ENCODE measurements around the gene BYSL. TPM values are rescaled to one million over a fixed set of nuclear protein-coding genes. Genes with fewer than 3 reads are reported as not detected.
A peak's percentile ranks its signal among the peaks of the same experiment; 100 is the strongest.

BYSL gene
- total RNA-seq (2021) (33.0 and 36.5 TPM in 2 replicates), Bru-seq, nascent RNA (percentile 89 among the genes with signal in this experiment), BruChase-seq, experiment 1, labeled RNA remaining after a 2-hour chase (percentile 81 among the genes with signal in this experiment), BruChase-seq, experiment 2, labeled RNA remaining after a 6-hour chase (percentile 90 among the genes with signal in this experiment)
- long read RNA-seq, transcript BYSL-201 (7 exons, 2,029 nt): major isoform, 15 of 15 reads
- long read RNA-seq, partial matches to known transcripts: 0 of 15 reads
- long read RNA-seq, other reads (novel, unspliced or antisense): 0 of 15 reads

DNA sequence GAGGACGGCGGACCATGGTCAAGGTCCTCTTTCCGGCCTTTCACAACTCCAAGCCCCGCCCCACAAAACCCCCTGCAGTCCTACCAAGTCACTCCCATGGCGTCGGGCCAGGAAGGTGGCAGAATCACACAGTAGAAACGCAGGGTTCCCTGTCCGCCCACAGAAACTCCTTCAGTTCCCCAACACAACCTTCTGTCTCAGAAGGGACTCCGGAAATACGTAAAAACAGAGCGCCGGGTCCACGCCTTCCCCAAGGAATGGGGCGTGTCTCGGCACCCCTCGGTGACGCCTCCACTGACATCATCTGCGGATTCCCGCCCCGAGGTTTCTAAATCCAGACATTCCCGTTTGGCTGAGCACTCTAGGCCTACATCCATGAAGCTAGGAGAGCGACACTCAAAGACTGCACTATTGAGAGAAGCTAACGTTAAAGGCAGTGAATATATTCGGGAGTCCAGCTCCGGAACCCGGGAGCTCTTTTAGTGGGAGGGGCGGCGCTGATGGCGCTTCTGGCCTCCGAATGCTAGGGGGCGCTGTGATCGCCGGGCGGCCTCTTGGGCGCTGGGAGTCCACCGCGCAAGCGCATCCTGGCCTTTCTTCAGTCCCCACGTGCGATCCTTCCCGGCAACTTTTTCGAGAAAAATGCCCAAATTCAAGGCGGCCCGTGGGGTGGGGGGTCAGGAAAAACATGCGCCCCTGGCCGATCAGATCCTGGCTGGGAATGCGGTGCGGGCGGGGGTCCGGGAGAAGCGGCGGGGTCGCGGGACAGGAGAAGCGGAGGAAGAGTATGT lies at the start of gene BYSL, which contains the start of gene MED20:
Gene BYSL (plus strand): TSS at position 579 of the 791 bp plus-strand sequence. CDS start 64 bp downstream, at position 643.
Gene MED20 (minus strand): TSS at position 219 of the 791 bp plus-strand sequence. CDS start 121 bp downstream, at position 98.
- TF ChIP-seq, protein P1, sequence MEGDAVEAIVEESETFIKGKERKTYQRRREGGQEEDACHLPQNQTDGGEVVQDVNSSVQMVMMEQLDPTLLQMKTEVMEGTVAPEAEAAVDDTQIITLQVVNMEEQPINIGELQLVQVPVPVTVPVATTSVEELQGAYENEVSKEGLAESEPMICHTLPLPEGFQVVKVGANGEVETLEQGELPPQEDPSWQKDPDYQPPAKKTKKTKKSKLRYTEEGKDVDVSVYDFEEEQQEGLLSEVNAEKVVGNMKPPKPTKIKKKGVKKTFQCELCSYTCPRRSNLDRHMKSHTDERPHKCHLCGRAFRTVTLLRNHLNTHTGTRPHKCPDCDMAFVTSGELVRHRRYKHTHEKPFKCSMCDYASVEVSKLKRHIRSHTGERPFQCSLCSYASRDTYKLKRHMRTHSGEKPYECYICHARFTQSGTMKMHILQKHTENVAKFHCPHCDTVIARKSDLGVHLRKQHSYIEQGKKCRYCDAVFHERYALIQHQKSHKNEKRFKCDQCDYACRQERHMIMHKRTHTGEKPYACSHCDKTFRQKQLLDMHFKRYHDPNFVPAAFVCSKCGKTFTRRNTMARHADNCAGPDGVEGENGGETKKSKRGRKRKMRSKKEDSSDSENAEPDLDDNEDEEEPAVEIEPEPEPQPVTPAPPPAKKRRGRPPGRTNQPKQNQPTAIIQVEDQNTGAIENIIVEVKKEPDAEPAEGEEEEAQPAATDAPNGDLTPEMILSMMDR (conservative IDR thresholded peaks at IDR 0.05): peak; percentile 99
- no peak for TF ChIP-seq EZH2 (IDR thresholded peaks at IDR 0.05; ENCODE audit: low read depth)
- peaks cover 20% of the 10 kb centered on the region; the same call in 1 of the 2 replicates for H3F3A ChIP-seq (ENCODE audit: insufficient read depth, low read depth)
- POLR2A ChIA-PET (ENCODE audit: unreplicated experiment): interaction anchor here (0.6 to 0.8 kb wide), 6 partner anchors 25 to 134 kb away, joined by 3 to 6 read pairs (median 5); partner anchors contain the start of gene TOMM6
- peaks cover 11% of the 10 kb centered on the region for H3K36me3 ChIP-seq (ENCODE audit: low read depth)
- peaks cover 42% of the 10 kb centered on the region for H3K4me1 ChIP-seq (replicated peaks; ENCODE audit: insufficient read depth)
- DNase-seq: peak; percentile 89 to 92
- peak within 1 kb of the TSS; percentile 63 for H3K4me3 ChIP-seq
- H3K9me3 ChIP-seq (ENCODE audit: insufficient read depth, low read depth): no peaks in the 10 kb centered on the region
- H3K9me2 ChIP-seq (ENCODE audit: insufficient read depth): no peaks in the 10 kb centered on the region
- H3K27ac ChIP-seq: peak within 1 kb of the TSS; percentile 88
- peaks cover 33% of the 10 kb centered on the region for H4K20me1 ChIP-seq (ENCODE audit: insufficient read depth)
- CTCF ChIA-PET: interaction anchor here (0.6 to 1.2 kb wide), 14 partner anchors 13 to 304 kb away, joined by 3 to 24 read pairs (median 4); partner anchors contain the start of gene TOMM6
- H2AFZ ChIP-seq: peak within 1 kb of the TSS; percentile 79
- intact Hi-C loops (cut with micrococcal nuclease; ENCODE audit: unreplicated experiment): loop anchor here (1.0 to 5.0 kb wide), 7 partner anchors 26 to 306 kb away; partner anchors contain the start of genes TOMM6 and USP49
- peak within 1 kb of the TSS; percentile 97 for H3K4me2 ChIP-seq
- no peaks in the 10 kb centered on the region for H3K27me3 ChIP-seq (ENCODE audit: insufficient read depth, low read depth)
- peaks cover 74% of the 10 kb centered on the region for H3K79me2 ChIP-seq (ENCODE audit: low read depth)
- no TSS peak for BruUV-seq (replicated peaks)

DNA sequence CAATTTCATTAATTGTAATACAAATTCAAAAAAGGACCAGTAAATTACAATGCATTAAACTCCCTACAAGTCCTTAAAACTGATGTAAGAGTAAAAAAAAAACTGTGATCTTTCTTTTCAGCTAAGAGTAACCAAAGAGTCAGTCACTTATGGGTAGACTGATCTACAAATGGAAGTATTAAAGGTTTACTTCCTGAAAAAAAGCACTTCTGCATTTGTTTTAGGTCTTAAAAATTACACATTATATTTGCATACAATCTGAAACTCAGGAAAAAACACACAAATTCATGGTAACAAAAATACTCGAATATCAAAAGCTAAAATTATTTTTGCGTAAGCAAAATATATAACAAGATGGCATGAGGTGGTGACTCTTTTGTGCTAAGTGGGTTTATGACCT lies 49.6 kb upstream of the BYSL start:
- ChIA-PET CTCF (no interaction called here), POLR2A (ENCODE audit: unreplicated experiment) (no interaction called here)
- Histone ChIP-seq H3F3A (ENCODE audit: insufficient read depth, low read depth) (no peaks in the 10 kb centered on the region), H3K4me2 (no peak overlapping the region), H4K20me1 (ENCODE audit: insufficient read depth) (no peaks in the 10 kb centered on the region), H3K27ac (no peak overlapping the region), H3K79me2 (ENCODE audit: low read depth) (no peaks in the 10 kb centered on the region), H3K27me3 (ENCODE audit: insufficient read depth, low read depth) (no peaks in the 10 kb centered on the region), H3K4me3 (no peak overlapping the region), H3K9me3 (ENCODE audit: insufficient read depth, low read depth) (no peaks in the 10 kb centered on the region), H3K4me1 (replicated peaks; ENCODE audit: insufficient read depth) (no peaks in the 10 kb centered on the region), H3K9me2 (ENCODE audit: insufficient read depth) (no peaks in the 10 kb centered on the region), H2AFZ (no peak overlapping the region), H3K36me3 (ENCODE audit: low read depth) (no peaks in the 10 kb centered on the region)
- no TSS peak for BruUV-seq (replicated peaks)
- intact Hi-C loops (cut with micrococcal nuclease; ENCODE audit: unreplicated experiment): no loop called here
- TF ChIP-seq, protein P1 (conservative IDR thresholded peaks at IDR 0.05): no peak
- TF ChIP-seq EZH2 (IDR thresholded peaks at IDR 0.05; ENCODE audit: low read depth): no peak
- no peak for DNase-seq

DNA sequence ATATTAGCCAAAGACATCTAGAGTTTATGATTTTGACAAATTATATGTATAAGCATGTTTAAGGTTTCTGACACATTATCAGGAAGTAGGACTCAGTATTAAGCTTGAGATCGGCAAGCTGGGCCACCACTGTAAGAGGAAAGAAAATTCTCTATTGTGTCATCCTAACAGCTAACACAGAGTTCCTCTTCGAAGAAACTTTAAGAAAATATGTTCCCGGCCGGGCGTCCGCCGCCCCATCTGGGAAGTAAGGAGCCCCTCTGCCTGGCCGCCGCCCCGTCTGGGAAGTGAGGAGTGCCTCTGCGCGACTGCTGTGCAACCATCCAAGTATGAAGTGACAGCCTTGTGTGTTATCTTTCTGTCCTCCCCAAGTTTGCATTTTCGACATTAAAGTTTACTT lies 49.2 kb upstream of the BYSL start:
- TF ChIP-seq, protein P1 (conservative IDR thresholded peaks at IDR 0.05): no peak
- no peak for TF ChIP-seq EZH2 (IDR thresholded peaks at IDR 0.05; ENCODE audit: low read depth)
- Histone ChIP-seq H3K4me2 (no peak overlapping the region), H4K20me1 (ENCODE audit: insufficient read depth) (no peaks in the 10 kb centered on the region), H3F3A (ENCODE audit: insufficient read depth, low read depth) (no peaks in the 10 kb centered on the region), H3K36me3 (ENCODE audit: low read depth) (no peaks in the 10 kb centered on the region), H3K27me3 (ENCODE audit: insufficient read depth, low read depth) (no peaks in the 10 kb centered on the region), H3K4me3 (no peak overlapping the region), H3K9me3 (ENCODE audit: insufficient read depth, low read depth) (no peaks in the 10 kb centered on the region), H3K79me2 (ENCODE audit: low read depth) (no peaks in the 10 kb centered on the region), H3K27ac (no peak overlapping the region), H3K9me2 (ENCODE audit: insufficient read depth) (no peaks in the 10 kb centered on the region), H3K4me1 (replicated peaks; ENCODE audit: insufficient read depth) (no peaks in the 10 kb centered on the region), H2AFZ (no peak overlapping the region)
- BruUV-seq (replicated peaks): no TSS peak
- POLR2A ChIA-PET (ENCODE audit: unreplicated experiment): no interaction called here
- CTCF ChIA-PET: interaction anchor here (0.6 kb wide), 1 partner anchor 633 kb away, joined by 4 read pairs; no protein-coding TSS in a partner anchor
- DNase-seq: no peak
- intact Hi-C loops (cut with micrococcal nuclease; ENCODE audit: unreplicated experiment): no loop called here

Measured in PC-9 (cell line).